ENCODE measurements around the gene LGR6. TPM values are rescaled to one million over a fixed set of nuclear protein-coding genes. Genes with fewer than 3 reads are reported as not detected.

The LGR6 gene
- total and polyA plus RNA-seq, 2 of the 4 experiments (the other 2 are of a cell fraction): not detected

GRCh38 chr1:202320081-202320405, 126.4 kb downstream of the LGR6 start:
- Histone ChIP-seq H2AFZ (replicated peaks; ENCODE audit: low read length, poor library complexity) (no peak overlapping the region), H3K4me1 (ENCODE audit: control insufficient read depth, insufficient read depth, low read length) (no peaks in the 10 kb centered on the region), H2AK9ac (replicated peaks; ENCODE audit: low read depth, low read length, poor library complexity) (no peak overlapping the region), H2BK20ac (ENCODE audit: low read depth, low read length) (no peak overlapping the region), H3K4me2 (ENCODE audit: low read depth, low read length) (no peak overlapping the region), H3K27ac (ENCODE audit: insufficient read depth, low read length) (no peak overlapping the region), H4K8ac (ENCODE audit: low read depth in 2 of 2, low read length in 2 of 2) (no peak overlapping the region), H3K23ac (ENCODE audit: low read depth, low read length) (no peak overlapping the region), H4K91ac (ENCODE audit: insufficient read depth, low read depth, low read length) (no peak overlapping the region), H3K4me3 (ENCODE audit: insufficient read depth, low read depth, low read length) (no peak overlapping the region), H3K9me1 (ENCODE audit: insufficient read depth, low read length) (no peaks in the 10 kb centered on the region), H3K9me3 (ENCODE audit: control insufficient read depth, insufficient read depth, low read length) (no peaks in the 10 kb centered on the region), H2BK15ac (ENCODE audit: low read depth, low read length) (no peak overlapping the region), H3K18ac (ENCODE audit: low read depth, low read length) (no peak overlapping the region), H3K27me3 (ENCODE audit: control insufficient read depth, insufficient read depth, low read length) (peaks cover 44% of the 10 kb centered on the region), H3K36me3 (ENCODE audit: control insufficient read depth, insufficient read depth, low read length) (no peaks in the 10 kb centered on the region), H3K9ac (ENCODE audit: low read depth, low read length) (no peak overlapping the region), H4K5ac (ENCODE audit: low read depth, low read length) (no peak overlapping the region), H3K79me1 (ENCODE audit: low read depth in 1 of 2, low read length in 2 of 2) (no peaks in the 10 kb centered on the region), H2AK5ac (ENCODE audit: low read depth, low read length) (no peak overlapping the region), H3K4ac (ENCODE audit: low read depth, low read length) (no peak overlapping the region), H4K20me1 (ENCODE audit: insufficient read depth, low read length) (peaks cover 4% of the 10 kb centered on the region; the same call in 1 of the 2 replicates), H2BK120ac (ENCODE audit: low read depth, low read length) (no peak overlapping the region), H2BK5ac (ENCODE audit: low read depth, low read length, poor library complexity, severe bottlenecking) (no peak overlapping the region), H3K14ac (replicated peaks; ENCODE audit: low read depth, low read length) (no peak overlapping the region), H3K56ac (ENCODE audit: extremely low read depth, insufficient read depth, low read length) (no peak overlapping the region)
- intact Hi-C loops (cut with micrococcal nuclease) (no loop called here), dilution Hi-C loops (cut with HindIII; ENCODE audit: low sequenced_read_pairs, unreplicated experiment) (no loop called here), in situ Hi-C loops (cut with MboI; ENCODE audit: low sequenced_read_pairs) (loop anchor here (10.0 kb wide), 1 partner anchor 395 kb away; the partner anchor contains the start of gene SYT2)
- no peak for DNase-seq
- CTCF ChIA-PET: no interaction called here
- no peak for TF ChIP-seq SMC3 (IDR thresholded peaks at IDR 0.05; ENCODE audit: low read depth, low read length)
- no TSS peak for BruUV-seq (replicated peaks)
- no peak for ATAC-seq (ENCODE audit: low read depth)
- POLR2A ChIA-PET (ENCODE audit: unreplicated experiment): interaction anchor here (0.6 kb wide), 1 partner anchor 117 kb away, joined by 4 read pairs; no protein-coding TSS in a partner anchor
